Measurements from ENCODE around the gene RSPH1.

DNA sequence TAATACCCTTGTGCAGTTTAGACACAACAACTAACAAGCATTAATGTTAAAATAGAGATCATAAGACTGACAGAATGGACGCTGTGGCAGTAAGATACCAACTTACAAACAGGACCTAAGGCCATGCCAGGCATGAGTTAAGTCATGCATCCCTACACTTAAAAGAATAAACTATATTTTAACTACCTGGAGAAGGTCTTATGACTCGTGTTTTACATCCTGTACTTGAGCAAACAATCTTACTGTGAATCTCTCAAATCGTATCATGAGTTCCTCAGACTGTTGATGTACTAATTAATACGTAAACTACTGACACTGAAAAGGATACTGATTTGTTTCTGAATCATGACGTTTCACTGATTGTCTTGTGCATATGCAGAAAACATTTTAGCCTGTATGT lies 2.0 kb upstream of the RSPH1 start:
- TF ChIP-seq MXI1 (IDR thresholded peaks at IDR 0.05; ENCODE audit: low read depth, low read length): no peak
- no peak for TF ChIP-seq RAD21 (IDR thresholded peaks at IDR 0.05; ENCODE audit: low read length)
- TF ChIP-seq, protein P1, sequence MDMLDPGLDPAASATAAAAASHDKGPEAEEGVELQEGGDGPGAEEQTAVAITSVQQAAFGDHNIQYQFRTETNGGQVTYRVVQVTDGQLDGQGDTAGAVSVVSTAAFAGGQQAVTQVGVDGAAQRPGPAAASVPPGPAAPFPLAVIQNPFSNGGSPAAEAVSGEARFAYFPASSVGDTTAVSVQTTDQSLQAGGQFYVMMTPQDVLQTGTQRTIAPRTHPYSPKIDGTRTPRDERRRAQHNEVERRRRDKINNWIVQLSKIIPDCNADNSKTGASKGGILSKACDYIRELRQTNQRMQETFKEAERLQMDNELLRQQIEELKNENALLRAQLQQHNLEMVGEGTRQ (IDR thresholded peaks at IDR 0.05; ENCODE audit: borderline replicate concordance, low read depth, low read length): no peak
- TF ChIP-seq, protein P2, sequence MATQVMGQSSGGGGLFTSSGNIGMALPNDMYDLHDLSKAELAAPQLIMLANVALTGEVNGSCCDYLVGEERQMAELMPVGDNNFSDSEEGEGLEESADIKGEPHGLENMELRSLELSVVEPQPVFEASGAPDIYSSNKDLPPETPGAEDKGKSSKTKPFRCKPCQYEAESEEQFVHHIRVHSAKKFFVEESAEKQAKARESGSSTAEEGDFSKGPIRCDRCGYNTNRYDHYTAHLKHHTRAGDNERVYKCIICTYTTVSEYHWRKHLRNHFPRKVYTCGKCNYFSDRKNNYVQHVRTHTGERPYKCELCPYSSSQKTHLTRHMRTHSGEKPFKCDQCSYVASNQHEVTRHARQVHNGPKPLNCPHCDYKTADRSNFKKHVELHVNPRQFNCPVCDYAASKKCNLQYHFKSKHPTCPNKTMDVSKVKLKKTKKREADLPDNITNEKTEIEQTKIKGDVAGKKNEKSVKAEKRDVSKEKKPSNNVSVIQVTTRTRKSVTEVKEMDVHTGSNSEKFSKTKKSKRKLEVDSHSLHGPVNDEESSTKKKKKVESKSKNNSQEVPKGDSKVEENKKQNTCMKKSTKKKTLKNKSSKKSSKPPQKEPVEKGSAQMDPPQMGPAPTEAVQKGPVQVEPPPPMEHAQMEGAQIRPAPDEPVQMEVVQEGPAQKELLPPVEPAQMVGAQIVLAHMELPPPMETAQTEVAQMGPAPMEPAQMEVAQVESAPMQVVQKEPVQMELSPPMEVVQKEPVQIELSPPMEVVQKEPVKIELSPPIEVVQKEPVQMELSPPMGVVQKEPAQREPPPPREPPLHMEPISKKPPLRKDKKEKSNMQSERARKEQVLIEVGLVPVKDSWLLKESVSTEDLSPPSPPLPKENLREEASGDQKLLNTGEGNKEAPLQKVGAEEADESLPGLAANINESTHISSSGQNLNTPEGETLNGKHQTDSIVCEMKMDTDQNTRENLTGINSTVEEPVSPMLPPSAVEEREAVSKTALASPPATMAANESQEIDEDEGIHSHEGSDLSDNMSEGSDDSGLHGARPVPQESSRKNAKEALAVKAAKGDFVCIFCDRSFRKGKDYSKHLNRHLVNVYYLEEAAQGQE (IDR thresholded peaks at IDR 0.05; ENCODE audit: low read depth, low read length): no peak
- TF ChIP-seq TCF12 (IDR thresholded peaks at IDR 0.05): no peak
- no peak for TF ChIP-seq RFX5 (IDR thresholded peaks at IDR 0.05; ENCODE audit: low read length)
- TF ChIP-seq, protein P3, sequence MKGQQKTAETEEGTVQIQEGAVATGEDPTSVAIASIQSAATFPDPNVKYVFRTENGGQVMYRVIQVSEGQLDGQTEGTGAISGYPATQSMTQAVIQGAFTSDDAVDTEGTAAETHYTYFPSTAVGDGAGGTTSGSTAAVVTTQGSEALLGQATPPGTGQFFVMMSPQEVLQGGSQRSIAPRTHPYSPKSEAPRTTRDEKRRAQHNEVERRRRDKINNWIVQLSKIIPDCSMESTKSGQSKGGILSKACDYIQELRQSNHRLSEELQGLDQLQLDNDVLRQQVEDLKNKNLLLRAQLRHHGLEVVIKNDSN (IDR thresholded peaks at IDR 0.05; ENCODE audit: borderline replicate concordance, low read depth): no peak
- TF ChIP-seq, protein P4, sequence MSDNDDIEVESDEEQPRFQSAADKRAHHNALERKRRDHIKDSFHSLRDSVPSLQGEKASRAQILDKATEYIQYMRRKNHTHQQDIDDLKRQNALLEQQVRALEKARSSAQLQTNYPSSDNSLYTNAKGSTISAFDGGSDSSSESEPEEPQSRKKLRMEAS (IDR thresholded peaks at IDR 0.05; ENCODE audit: low read depth): no peak
